Mucosa of rectum (tissue), 2 donors: ENCODE data around the gene HMBS.
"Not testable (repeated sequence)": the region's sequence is repeated elsewhere in the genome, so short reads cannot be mapped to it uniquely, and the experiment has no call there.

ENCODE experiments used
- H3K27ac ChIP-seq, 2 donors: one replicate each; pipeline ENCODE4 v1.7.0; 2013; ENCODE audit warnings: inconsistent platforms in 2 of 2, low read depth in 2 of 2, low read length in 2 of 2
- H3K27me3 ChIP-seq, 2 donors: one replicate each; pipeline ENCODE4 v1.7.0; 2013; ENCODE audit warnings: low read length in 2 of 2; ENCODE audit not compliant: control insufficient read depth in 2 of 2, insufficient read depth in 2 of 2
- H3K36me3 ChIP-seq, 2 donors: one replicate each; pipeline ENCODE4 v1.7.0; 2013; ENCODE audit warnings: low read length in 2 of 2; ENCODE audit not compliant: control insufficient read depth in 2 of 2, insufficient read depth in 2 of 2
- H3K4me1 ChIP-seq, 2 donors: one replicate each; pipeline ENCODE4 v1.7.0; 2013; ENCODE audit warnings: low read length in 2 of 2, mild to moderate bottlenecking in 1 of 2; ENCODE audit not compliant: control insufficient read depth in 2 of 2, insufficient read depth in 2 of 2
- H3K4me3 ChIP-seq, 2 donors: one replicate each; pipeline ENCODE4 v1.7.0; 2013; ENCODE audit warnings: low read length in 2 of 2
- H3K9ac ChIP-seq, 2 donors: one replicate each; pipeline ENCODE4 v1.7.0; 2013; ENCODE audit warnings: low read length in 2 of 2, low read depth in 1 of 2, mild to moderate bottlenecking in 1 of 2
- H3K9me3 ChIP-seq, 2 donors: one replicate each; pipeline ENCODE4 v1.7.0; 2013; ENCODE audit warnings: low read length in 2 of 2; ENCODE audit not compliant: control insufficient read depth in 2 of 2
- donor health status: healthy.
- donor health status: Normal muscosa, but diverticular disease.

HMBS gene

GRCh38 chr11:119134389-119134978, 49.8 kb downstream of the HMBS start:
- H3K36me3 ChIP-seq: peaks cover 42 to 45% of the 10 kb centered on the region in 2 donors

GRCh38 chr11:119139276-119139675, 54.6 kb downstream of the HMBS start:
- H3K36me3 ChIP-seq, H3K27me3 ChIP-seq, H3K27ac ChIP-seq, H3K9me3 ChIP-seq, H3K9ac ChIP-seq, H3K4me1 ChIP-seq, H3K4me3 ChIP-seq: not testable (repeated sequence)

More at GRCh38 chr11:119134389-119134978, 49.8 kb downstream of the HMBS start:
- Histone ChIP-seq H3K27ac (no peak overlapping the region), H3K4me3 (no peak overlapping the region), H3K9ac (no peak overlapping the region), H3K4me1 (no peaks in the 10 kb centered on the region), H3K27me3 (no peaks in the 10 kb centered on the region), H3K9me3 (no peaks in the 10 kb centered on the region)
